Endothelial cell of umbilical vein (primary cell): Measurements from ENCODE around the gene ANKRD34B. TPM values are rescaled to one million over a fixed set of nuclear protein-coding genes. Genes with fewer than 3 reads are reported as not detected.

Experiments used
- BruUV-seq: library from RNA; stranded (reverse); fragments of 400-500 nt; replicated peaks from 2 replicates; lab custom pipeline; 2021; lab: Mats Ljungman, UMichigan
- CTCF ChIA-PET: fragments of 300-600, 350-600 bp; sonication (Branson Sonifier 250); formaldehyde crosslinking; loops from one replicate; lab custom pipeline; 2021; ENCODE audit warnings: antibody characterized with exemption, inconsistent platforms; lab: Charles Lee
- POLR2A ChIA-PET: fragments of 300-600, 350-600 bp; sonication (Branson Sonifier 250); formaldehyde crosslinking; loops from one replicate; lab custom pipeline; 2021; ENCODE audit warnings: antibody characterized with exemption, inconsistent platforms; lab: Charles Lee
- DNase-seq: peaks from one replicate; pipeline ENCODE4 v3.0.0-alpha.2; 2011; ENCODE audit warnings: low read depth, low spot score
- FAIRE-seq: peaks from 2 replicates; lab custom pipeline; 2011; peaks lifted over from hg19 to GRCh38; lab: Jason Lieb, UNC
- H2AFZ ChIP-seq: 2 replicates; pipeline ENCODE4 v1.6.0; 2012; ENCODE audit warnings: low read depth, low read length, control low read depth, inconsistent platforms
- H3K27ac ChIP-seq: 2 replicates; pipeline ENCODE4 v1.5.1; 2011; ENCODE audit warnings: low read depth, mild to moderate bottlenecking, control low read depth, low read length, moderate library complexity; ENCODE audit not compliant: insufficient read depth
- H3K27me3 ChIP-seq, 2 experiments: 2 replicates each; pipeline versions ENCODE4 v1.6.0 to v1.6.1; 2011; ENCODE audit warnings: low read length in 2 of 2, mixed read lengths in 1 of 2; ENCODE audit not compliant: control insufficient read depth in 2 of 2, insufficient read depth in 2 of 2
- H3K36me3 ChIP-seq, 2 experiments: 2 replicates in 1 of 2; 3 replicates in 1 of 2; pipeline ENCODE4 v1.5.1; 2011; ENCODE audit warnings: low read length in 2 of 2, mild to moderate bottlenecking in 1 of 2, moderate library complexity in 1 of 2; ENCODE audit not compliant: control insufficient read depth in 2 of 2, insufficient read depth in 2 of 2; ENCODE audit errors: extremely low read depth in 1 of 2
- H3K4me1 ChIP-seq: 3 replicates; pipeline ENCODE4 v1.5.1; 2011; ENCODE audit warnings: mild to moderate bottlenecking, low read length; ENCODE audit not compliant: control insufficient read depth, insufficient read depth; ENCODE audit errors: extremely low read depth
- H3K4me2 ChIP-seq: 2 replicates; pipeline ENCODE4 v1.6.1; 2011; ENCODE audit warnings: low read length, control low read depth, mixed read lengths; ENCODE audit not compliant: insufficient read depth
- H3K4me3 ChIP-seq, 3 experiments: fragments of 200-600 bp in 1 of 3; sonication (generic), shearing (Covaris generic) in 1 of 3; replicated peaks in 1 of 3; 2 replicates each; pipeline ENCODE4 v1.5.1; 2011 to 2016; ENCODE audit warnings: control low read depth in 3 of 3, low read length in 3 of 3, mild to moderate bottlenecking in 2 of 3, inconsistent platforms in 1 of 3, low read depth in 1 of 3, moderate library complexity in 1 of 3; ENCODE audit not compliant: insufficient read depth in 1 of 3
- H3K79me2 ChIP-seq: 2 replicates; pipeline ENCODE4 v1.6.0; 2012; ENCODE audit warnings: low read length, inconsistent platforms; ENCODE audit not compliant: control insufficient read depth, insufficient read depth
- H3K9ac ChIP-seq: replicated peaks from 2 replicates; pipeline ENCODE3; 2011; ENCODE audit warnings: low read length, control low read depth; ENCODE audit not compliant: insufficient read depth; ENCODE audit errors: extremely low read depth
- H3K9me1 ChIP-seq: replicated peaks from 3 replicates; pipeline ENCODE4 v1.6.0; 2011; ENCODE audit warnings: mild to moderate bottlenecking, low read length; ENCODE audit not compliant: control insufficient read depth, insufficient read depth; ENCODE audit errors: extremely low read depth
- H3K9me3 ChIP-seq: replicated peaks from 2 replicates; pipeline ENCODE4 v1.5.1; 2012; ENCODE audit warnings: low read length, inconsistent platforms; ENCODE audit not compliant: control insufficient read depth, insufficient read depth
- H4K20me1 ChIP-seq: replicated peaks from 2 replicates; pipeline ENCODE3; 2011; ENCODE audit warnings: mild to moderate bottlenecking, low read length; ENCODE audit not compliant: control insufficient read depth, insufficient read depth; ENCODE audit errors: extremely low read depth
- EZH2 ChIP-seq: IDR thresholded peaks from 2 replicates; pipeline ENCODE4 v1.6.1; 2012; ENCODE audit warnings: borderline replicate concordance, low read depth, mild to moderate bottlenecking, moderate library complexity, low read length, inconsistent platforms; ENCODE audit not compliant: severe bottlenecking
- FOS ChIP-seq: IDR thresholded peaks from 2 replicates; pipeline ENCODE4 v1.6.1; 2011; ENCODE audit warnings: mild to moderate bottlenecking, low read length, moderate library complexity, borderline replicate concordance; ENCODE audit not compliant: insufficient read depth
- JUN ChIP-seq: IDR thresholded peaks from 2 replicates; pipeline ENCODE4 v1.6.1; 2011; ENCODE audit warnings: borderline replicate concordance, low read depth; ENCODE audit not compliant: insufficient read length, insufficient read depth
- dilution Hi-C: fragments of 300-500 bp; cut with MboI; formaldehyde crosslinking; loops from one replicate; pipeline ENCODE4 v1.15.0; 2019; ENCODE audit warnings: low sequenced_read_pairs; ENCODE audit not compliant: extremely low pct_ligation_motif_present
- intact Hi-C: fragments of 100-400 bp; cut with micrococcal nuclease; formaldehyde crosslinking; loops from one replicate; pipeline ENCODE4 v1.10.0; 2022
- polyA plus RNA-seq, 4 experiments: library from polyadenylated mRNA; depleted of rRNA in 3 of 4; stranded (reverse) in 3 of 4; unstranded in 1 of 4; fragments of >200 nt; gene quantifications; 2 replicates each; pipeline versions ENCODE4 v1.2.1 to v1.2.3, GENCODE V29; 2011 to 2012; ENCODE audit warnings: missing spikeins in 1 of 4
- total RNA-seq: library from RNA; stranded (reverse); gene quantifications from 2 replicates; pipeline ENCODE4 v1.2.3, GENCODE V29; 2021
- TF ChIP-seq, protein P1 (sequence below), 2 donors: IDR thresholded peaks; 1 replicate in 1 of 2; 2 replicates in 1 of 2; pipeline ENCODE4 v1.5.1; 2011; ENCODE audit warnings: low read length in 2 of 2, mild to moderate bottlenecking in 2 of 2, moderate library complexity in 2 of 2, control low read depth in 1 of 2, inconsistent platforms in 1 of 2, low read depth in 1 of 2; ENCODE audit not compliant: insufficient read depth in 1 of 2; ENCODE audit errors: extremely low read depth in 1 of 2
- TF ChIP-seq, protein P2 (sequence below): IDR thresholded peaks from 2 replicates; pipeline ENCODE4 v1.6.1; 2011; ENCODE audit not compliant: insufficient read depth, insufficient read length

The ANKRD34B gene
- total and polyA plus RNA-seq, 2 donors (not counting 3 experiments of a cell fraction or from before 2014, with no cell fraction given), result not detected

DNA sequence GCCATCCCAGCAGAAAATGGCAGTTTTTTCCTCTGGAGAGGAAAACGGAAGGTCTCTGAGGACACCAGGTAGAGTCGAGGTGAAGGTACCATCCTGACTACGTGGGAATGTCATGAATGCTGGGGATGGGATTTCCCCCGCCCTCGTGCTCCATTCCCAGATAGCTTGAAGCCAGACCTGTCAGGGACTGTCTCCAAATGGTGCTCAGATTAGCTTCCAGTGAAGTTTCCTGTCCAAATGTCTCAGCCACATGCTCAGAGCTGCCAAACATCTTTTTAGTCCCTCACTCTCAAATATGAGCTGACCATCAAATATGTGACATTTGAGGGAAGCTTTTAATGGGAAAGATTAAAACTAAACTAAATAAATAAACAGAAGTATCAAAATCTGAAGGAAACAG is 7.6 kb upstream of the ANKRD34B start:
- no peak overlapping the region for H3K9ac ChIP-seq
- ChIA-PET POLR2A (no interaction called here), CTCF (interaction anchor here (1.0 to 1.1 kb wide), 2 partner anchors 31 to 232 kb away, joined by 3 read pairs; no protein-coding TSS in a partner anchor)
- no peaks in the 10 kb centered on the region for H4K20me1 ChIP-seq
- H3K9me1 ChIP-seq, result no peaks in the 10 kb centered on the region
- no peak for FAIRE-seq
- H3K9me3 ChIP-seq, result no peaks in the 10 kb centered on the region
- TF ChIP-seq JUN (no peak), EZH2 (no peak), FOS (no peak)
- TF ChIP-seq, protein P1, sequence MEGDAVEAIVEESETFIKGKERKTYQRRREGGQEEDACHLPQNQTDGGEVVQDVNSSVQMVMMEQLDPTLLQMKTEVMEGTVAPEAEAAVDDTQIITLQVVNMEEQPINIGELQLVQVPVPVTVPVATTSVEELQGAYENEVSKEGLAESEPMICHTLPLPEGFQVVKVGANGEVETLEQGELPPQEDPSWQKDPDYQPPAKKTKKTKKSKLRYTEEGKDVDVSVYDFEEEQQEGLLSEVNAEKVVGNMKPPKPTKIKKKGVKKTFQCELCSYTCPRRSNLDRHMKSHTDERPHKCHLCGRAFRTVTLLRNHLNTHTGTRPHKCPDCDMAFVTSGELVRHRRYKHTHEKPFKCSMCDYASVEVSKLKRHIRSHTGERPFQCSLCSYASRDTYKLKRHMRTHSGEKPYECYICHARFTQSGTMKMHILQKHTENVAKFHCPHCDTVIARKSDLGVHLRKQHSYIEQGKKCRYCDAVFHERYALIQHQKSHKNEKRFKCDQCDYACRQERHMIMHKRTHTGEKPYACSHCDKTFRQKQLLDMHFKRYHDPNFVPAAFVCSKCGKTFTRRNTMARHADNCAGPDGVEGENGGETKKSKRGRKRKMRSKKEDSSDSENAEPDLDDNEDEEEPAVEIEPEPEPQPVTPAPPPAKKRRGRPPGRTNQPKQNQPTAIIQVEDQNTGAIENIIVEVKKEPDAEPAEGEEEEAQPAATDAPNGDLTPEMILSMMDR (IDR thresholded peaks at IDR 0.05; ENCODE audit: extremely low read depth in 1 of 2, insufficient read depth in 1 of 2, low read depth in 1 of 2, low read length in 2 of 2), result no peak
- TF ChIP-seq, protein P2, sequence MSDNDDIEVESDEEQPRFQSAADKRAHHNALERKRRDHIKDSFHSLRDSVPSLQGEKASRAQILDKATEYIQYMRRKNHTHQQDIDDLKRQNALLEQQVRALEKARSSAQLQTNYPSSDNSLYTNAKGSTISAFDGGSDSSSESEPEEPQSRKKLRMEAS, result no peak
- BruUV-seq, result no TSS peak
- H3K36me3 ChIP-seq, result no peaks in the 10 kb centered on the region
- no peaks in the 10 kb centered on the region for H3K79me2 ChIP-seq
- DNase-seq, result no peak
- peaks cover 3 to 9% of the 10 kb centered on the region in 2 experiments for H3K27me3 ChIP-seq
- no peak overlapping the region for H3K4me3 ChIP-seq
- no peak overlapping the region for H2AFZ ChIP-seq
- no peak overlapping the region for H3K27ac ChIP-seq
- H3K4me2 ChIP-seq, result no peak overlapping the region
- intact Hi-C loops (no loop called here), dilution Hi-C loops (no loop called here)
- H3K4me1 ChIP-seq, result no peaks in the 10 kb centered on the region
